ENCODE results near the gene INTS14. TPM values are rescaled to one million over a fixed set of nuclear protein-coding genes. Genes with fewer than 3 reads are reported as not detected.
"Not testable (repeated sequence)": the region's sequence is repeated elsewhere in the genome, so short reads cannot be mapped to it uniquely, and the experiment has no call there.

The INTS14 gene
- polyA plus RNA-seq, 1 donor, result 23.8 TPM

DNA sequence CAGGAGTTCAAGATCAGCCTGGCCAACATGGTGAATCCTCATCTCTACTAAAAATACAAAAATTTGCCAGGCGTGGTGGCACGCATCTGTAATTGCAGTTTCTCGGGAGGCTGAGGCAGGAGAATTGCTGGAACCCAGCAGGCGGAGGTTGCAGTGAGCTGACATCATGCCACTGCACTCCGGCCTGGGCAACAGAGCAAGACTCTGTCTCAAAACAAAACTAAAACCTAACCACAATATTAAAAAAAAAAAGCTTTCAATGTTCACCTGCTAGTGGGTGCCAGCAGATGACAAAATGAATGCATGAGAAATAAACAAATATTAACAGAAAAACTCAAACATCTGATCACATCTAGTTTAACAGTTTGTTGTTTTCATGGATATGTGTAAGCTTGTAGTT is 19.8 kb upstream of the INTS14 start:
- DNase-seq, result no peak

DNA sequence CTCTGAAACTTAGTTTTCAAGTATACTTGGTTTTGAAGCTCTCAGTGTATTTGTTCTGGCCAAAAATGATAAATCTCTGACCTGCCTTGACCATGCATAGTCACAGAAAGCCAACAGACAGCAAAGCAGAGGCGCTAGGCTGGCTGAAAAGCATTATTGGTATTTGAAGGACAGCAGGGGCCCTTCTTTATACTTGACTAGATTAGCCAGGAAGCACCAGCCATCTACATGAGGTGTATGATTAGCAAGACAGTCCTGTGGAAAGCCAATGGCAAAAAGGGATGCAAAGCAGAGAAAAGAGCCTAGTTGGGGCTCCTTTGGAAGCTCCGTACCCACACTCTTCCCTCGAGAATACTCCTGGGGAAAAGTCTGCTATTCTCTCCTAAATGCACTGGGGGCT is 18.6 kb upstream of the INTS14 start:
- no peak for DNase-seq

DNA sequence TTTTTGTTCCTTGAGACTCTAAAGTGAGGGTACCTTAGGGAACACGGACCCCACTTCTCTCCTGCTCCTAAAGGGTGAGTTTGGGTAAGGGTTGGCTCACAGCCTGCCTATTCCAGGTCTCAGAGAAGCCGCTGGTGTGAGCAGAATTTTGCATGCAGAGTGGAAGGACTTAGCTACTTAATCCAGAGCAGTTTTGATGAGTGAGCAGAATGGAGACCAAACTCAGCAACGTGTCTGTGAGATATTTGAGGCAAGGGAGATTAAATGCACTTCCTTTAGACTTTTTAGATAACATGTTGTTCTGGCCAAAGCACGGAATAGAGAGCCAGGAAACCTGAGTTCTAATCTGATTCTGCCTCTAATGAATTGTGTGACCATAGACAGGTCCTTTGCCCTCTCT is 15.9 kb upstream of the INTS14 start:
- no peak for DNase-seq

DNA sequence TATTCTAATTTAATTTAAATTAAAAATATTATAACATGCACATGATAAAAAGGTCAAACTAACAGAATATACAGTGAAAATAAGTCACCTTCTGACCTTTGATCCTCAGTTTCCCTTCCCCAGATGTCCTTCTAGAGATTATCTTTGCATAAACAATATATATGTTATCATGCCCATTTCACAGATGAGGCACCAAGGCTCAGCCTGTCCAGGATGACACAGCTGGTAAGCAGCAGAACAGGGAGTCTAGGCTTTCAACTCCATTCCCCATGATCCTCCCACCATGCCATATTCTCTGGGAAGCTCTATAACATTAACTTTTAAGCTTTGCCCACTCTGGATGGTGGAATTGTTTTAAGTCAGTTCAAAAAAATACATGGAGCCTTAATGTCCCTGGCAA is 12.2 kb upstream of the INTS14 start:
- no peak for DNase-seq

DNA sequence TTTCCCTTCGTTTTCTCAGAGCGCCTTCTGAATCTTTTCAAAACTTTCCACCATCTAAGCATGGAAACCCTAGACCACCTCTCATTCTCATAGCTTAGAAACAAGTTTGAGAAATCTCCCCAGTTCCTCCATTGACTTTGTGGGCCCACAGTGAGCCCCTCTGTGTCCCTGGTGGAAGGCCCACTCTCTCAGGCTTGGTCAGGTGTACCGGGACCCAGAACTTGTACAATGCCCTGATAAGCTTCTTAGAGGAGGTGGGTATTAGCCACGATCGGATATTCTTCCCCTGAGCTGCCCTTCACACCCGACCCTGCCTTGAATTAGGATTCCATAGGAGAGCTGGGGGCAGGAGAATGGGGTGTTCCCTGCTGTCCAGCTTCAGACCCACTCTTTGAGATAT is 10.7 kb upstream of the INTS14 start, which contains the start of gene SLC24A1:
Gene SLC24A1, plus strand, starts transcription at position 301 of the 400 bp plus-strand sequence. CDS start 2,143 bp downstream, outside the sequence.
- DNase-seq, result no peak

DNA sequence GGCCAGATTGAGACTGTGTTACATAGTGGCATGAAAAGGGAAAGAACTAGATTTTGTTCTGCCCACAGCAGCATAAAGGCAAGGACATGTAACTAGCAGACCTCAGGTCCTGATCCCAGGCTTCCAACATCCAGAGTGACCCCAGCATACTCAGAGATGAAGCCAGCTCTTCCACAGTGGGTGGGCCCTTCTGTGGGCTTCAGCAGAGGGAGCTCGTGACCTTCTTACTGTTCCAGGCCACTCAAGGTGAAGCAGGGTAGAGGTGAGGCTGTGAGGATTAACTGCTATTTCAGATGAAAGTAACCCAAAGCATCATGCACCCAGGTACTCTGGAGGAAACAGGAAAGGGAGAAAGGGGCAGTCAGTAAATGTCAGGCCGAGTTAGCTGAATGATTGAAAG is 9.9 kb upstream of the INTS14 start:
- no peak for DNase-seq

DNA sequence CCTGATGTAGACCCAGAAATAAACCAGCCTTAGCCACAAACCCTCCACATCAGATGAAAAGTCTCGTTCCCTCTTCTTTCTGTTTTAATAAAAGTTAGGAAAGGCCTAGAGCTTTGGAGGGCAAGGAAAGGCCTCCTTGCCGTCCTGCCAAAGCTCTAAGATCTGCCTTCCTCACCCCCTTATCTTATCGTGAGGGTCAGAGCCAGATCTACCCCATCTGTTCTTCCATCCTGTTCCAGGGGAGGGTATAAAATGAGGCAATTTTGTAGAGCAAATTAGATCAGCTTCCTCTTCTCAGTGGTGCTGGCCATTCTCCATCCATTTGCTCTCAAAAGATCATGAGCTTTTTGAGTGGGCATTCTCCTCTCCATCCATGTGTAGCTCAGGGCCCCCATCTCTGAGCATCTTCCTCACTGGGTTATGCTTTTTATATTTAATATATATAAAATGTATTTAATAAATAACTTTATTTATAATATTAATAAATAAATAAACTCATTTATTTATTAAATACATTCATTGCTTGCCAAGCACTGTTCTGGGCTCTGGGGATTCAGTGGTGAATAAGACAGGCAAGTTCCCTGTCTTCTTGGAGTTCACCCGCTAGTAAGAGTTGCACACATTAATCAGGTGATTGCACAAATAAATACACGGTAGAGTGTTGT is 8.8 kb upstream of the INTS14 start:
- no peak for DNase-seq

DNA sequence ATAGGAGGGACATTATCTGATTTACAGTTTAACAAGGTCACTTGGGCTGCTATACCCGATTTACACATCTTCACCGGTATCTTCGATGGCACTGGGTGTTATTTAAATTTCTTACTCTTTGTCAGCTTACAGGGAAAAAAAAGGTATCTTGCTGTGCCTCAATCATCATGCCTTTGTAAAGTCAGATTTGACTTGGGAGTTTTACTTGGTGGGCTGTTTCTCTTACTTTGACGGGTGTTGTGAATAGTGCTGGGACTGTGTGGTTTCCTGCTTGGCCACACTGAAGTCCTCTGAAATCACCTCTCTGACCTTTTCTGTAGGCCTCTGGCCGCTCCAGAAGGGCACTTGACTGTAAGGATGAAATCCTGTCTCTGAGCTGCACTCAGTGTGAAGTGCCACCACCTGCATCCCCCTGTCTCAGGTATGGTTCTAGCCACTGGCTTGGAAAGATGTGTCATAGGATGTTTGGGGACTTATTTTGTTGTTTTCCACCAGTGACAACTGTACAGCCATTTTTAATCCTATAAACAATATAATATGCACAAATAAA is 7.7 kb upstream of the INTS14 start:
- DNase-seq, result no peak

DNA sequence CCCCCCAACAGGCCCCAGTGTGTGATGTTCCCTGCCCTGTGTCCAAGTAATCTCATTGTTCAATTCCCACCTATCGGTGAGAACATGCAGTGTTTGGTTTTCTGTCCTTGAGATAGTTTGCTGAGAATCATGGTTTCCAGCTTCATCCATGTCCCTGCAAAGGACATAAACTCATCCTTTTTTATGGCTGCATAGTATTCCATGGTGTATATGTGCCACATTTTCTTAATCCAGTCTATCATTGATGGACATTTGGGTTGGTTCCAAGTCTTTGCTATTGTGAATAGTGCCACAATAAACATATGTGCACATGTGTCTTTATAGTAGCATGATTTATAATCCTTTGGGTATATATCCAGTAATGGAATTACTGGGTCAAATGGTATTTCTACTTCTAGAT is 5.0 kb upstream of the INTS14 start:
- DNase-seq, result not testable (repeated sequence)

DNA sequence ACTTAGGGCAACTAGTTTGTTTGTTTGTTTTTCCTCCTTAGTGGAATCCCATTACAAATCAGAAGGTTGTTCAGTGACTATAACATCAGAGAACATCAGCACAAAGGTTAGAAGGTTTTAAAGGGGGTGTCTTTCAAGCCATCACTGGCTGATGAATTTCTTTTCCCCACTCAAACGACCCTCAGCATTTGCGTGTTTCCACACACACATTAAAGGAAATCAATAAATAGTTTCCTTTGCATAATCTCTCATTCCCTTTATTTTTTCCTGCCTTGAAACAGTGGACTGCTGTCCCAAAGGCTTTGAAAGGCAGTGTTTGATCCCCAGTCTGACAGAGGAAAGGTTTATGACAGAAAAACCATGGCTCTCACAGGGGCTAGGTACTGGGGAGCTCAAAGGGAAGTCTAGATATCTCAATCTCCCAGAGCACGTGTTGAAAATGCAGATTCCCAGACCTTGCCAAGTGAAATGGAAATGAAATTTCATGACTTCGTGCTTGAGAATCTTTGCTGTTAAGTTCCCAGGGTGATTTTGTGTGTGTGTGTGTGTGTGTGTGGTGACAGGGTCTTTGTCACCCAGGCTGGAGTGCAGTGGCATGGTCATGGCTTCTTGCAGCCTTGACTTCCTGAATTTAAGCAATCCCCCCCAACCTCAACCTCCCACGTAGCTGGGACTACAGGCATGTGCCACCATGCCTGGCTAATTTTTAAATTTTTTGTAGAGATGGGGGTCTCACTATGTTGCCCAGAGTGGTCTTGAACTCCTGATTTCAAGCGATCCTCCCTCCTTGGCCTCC is 2.2 kb upstream of the INTS14 start:
- DNase-seq, result no peak

DNA sequence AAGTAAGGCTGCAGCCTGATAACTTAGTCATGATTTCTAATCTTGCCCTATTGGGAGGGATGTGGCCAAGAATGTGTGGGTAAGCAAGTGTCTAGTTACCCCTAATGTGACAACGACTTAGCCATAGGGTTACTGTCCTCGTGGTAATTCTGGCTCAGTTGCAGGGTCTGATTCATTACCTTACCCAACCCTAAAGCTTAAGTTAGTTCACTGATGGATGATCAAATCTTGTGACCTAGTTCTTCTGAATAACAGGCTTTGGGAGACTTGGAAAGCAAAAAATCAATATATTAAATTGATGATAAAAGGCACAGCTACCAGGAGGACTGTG is 1.6 kb upstream of the INTS14 start:
- no peak for DNase-seq

DNA sequence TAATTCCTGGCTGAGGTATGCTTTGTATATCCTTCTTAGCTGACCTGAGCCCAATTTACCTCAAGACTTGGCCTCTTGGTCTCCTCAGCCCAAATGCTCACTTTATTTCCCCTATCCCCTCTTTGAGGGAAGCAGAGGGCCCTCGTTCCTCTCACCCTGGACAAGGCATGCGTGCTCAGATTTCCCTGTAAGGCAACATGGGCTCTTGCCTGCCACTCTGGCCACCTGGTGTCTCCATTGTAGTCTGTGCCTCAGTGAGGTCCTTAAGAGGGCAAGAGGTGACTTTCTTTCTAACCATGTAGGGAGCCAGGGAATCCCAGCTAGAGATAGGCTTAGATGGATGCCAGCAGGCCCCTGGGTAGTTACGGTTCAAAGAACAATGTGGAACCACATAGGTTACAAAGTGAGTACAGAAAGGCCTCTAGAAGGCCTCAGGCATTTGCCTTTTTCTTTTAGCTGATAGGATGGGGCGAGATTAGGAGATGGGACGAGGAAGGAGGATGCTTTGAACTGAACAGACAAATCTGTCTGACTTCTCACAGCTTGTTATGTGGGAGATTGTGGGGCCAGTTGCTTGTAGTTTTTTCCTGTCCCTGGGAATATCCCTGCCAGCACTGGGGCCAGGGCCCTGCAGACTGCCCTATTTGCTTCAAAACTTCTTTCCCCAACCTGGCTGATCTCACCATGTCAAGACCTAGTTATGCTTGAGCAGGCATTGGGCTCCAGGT is 1.1 kb upstream of the INTS14 start:
- DNase-seq, result no peak

DNA sequence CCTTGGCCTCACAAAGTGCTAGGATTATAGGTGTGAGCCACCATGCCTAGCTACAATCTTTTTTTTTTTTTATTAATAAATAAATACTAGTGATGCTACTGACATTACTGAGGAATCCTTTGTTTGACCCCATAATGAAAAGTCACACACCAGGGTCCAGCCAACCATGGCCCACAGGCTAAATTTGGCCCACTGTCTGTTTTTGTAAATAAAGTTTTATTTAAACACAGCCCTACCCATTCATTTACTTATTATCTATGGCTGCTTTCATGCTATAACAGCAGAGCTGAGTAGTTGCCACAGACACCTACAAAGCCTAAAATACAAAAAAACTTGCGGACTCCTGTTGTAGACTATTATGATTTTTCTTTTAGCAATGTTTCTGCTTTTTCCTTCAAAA is 7.4 kb downstream of the INTS14 start:
- no peak for DNase-seq

DNA sequence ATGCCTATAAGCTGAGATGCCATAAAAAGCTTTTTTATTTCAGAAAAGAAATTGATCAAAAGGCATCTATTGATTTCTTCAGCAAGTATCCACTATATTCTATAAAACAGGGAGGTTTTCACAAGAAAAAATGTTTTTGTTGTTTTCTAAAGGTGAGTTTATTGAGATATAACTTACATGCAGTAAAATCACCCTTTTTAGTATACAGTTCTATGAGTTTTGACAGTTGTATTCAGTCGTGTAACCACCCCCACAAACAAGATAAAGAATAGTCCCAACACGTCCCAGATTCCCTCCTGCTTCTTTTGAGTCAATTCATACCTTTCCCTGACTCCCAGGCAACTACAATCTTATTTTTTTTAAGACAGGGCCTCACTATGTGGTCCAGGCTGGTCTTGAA is 7.8 kb downstream of the INTS14 start:
- DNase-seq, result no peak

DNA sequence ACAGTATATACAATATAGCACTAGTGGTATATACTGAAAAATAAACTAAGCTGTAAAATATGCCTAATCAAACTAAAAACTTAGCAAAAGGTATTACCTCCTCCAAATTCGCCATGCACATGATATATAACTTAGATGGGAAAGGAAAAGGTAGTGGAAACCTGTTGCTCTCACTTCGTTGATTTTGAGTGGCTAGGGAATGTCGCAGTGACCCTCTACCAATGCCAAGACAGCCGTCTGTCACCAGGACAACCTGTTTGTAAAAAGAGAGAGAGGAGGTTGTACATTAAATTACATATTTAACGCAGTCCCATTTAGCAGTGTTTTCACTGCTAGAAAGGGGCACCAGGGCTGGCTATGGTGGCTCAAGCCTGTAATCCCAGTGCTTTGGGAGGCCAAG is 11.3 kb downstream of the INTS14 start:
- no peak for DNase-seq

DNA sequence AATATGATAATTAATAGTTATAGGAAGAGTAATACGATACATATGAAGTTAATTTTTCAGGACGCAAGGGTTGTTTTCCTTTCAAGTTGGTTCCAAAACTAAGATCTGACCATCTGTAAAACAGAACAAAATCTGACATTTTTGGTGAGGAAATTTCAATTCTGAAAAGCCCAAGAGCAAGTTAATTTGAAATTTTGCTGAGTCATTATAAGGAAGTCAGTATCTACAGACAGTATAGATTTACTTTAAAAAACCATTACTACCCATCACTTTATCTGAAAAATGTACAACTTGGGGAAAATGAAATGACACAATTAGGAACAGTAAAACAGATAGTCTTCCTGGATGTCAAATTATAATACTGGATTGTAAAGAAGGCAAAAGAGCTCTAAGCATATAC is 12.5 kb downstream of the INTS14 start:
- no peak for DNase-seq

DNA sequence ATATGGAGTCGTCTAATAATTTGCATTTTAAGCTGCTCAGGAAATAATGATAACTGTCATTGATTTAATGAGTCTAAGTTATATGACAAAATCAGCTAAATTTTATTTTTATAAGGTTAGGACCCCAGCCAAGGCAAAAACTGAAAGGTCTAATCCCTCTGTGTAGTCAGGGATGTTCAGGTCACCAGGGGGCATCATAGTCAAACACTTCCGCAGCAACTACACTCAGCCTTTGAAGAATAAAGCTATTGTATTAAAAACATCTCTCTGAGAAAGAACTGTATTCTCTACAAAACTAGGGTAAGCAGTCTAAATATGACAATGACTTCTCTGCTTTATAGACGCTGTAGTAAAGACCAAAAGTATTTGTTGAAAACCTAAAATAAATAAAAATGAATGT is 15.0 kb downstream of the INTS14 start:
- no peak for DNase-seq

DNA sequence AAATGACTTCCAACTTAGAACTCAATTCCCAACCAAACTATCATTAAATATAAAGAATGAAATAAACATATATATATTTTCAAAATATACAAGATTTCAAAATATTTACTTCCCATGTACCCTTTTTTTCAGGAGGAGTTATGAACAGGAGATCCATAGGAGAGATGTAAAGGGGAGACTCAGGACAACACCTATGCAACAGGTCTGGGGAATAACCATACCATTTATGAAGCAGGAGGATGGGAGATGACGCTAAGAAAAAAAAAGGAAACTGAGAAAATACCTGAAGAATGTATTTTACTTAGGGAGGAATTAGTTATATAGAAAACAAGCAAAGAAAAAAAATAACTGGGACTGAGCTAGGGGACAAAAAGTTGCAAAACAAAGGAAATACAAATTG is 23.8 kb downstream of the INTS14 start:
- DNase-seq, result no peak

DNA sequence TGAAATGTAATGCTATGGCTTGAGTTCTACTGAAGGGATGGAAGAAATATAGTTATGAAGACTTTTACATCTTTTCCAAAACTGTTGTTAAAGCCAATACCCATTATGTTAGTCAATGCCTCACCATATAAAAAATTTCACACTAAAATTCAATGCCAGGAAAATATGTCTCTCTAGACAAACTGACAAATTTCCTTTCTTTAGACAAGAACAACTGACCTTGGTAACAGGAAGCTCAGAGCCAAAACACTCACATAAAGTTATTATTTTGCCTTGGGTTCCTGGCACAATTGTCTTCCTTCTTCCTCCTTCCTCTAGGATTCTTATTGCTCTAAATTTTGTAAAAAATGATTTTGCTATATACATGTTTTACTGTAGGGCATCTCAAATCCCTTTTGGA is 26.7 kb downstream of the INTS14 start:
- no peak for DNase-seq

DNA sequence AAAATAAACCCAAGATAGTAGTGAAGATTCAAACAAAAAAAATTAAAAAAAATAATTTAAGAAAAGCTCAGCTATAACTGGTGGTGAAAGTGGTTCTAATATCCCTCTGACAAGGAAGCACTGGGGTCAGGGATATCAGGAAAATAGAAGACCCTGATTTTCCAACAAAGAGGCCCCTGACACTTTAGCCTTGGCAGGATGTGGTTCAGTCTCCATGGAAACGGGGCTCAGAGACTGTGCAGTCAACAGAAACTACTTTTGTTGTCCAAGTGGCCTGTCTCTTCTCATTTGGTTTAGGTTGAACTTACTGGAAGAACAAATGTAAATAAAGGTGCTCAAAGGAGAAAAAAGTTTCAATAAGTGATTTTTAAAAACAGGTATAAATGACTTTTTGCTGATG is 27.2 kb downstream of the INTS14 start:
- no peak for DNase-seq

DNA sequence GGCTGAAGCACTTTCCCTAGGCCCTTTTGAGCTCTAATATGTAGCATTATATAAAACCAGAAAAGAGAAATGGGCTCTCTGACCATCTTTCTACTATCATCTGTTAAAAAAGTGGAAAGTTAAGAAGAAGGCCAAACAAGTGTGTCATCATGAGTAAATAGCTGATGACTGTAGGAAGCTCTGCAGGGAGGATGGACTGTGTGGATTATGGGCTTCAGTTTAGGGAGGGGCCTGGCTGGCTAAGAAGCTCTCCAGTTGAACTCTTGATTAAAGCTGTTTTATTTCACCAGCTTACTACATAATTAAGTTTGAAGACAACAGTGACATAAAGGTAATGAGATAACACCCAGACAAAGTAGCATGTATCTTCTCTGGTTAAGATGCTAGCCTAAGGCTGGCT is 30.6 kb downstream of the INTS14 start:
- no peak for DNase-seq

DNA sequence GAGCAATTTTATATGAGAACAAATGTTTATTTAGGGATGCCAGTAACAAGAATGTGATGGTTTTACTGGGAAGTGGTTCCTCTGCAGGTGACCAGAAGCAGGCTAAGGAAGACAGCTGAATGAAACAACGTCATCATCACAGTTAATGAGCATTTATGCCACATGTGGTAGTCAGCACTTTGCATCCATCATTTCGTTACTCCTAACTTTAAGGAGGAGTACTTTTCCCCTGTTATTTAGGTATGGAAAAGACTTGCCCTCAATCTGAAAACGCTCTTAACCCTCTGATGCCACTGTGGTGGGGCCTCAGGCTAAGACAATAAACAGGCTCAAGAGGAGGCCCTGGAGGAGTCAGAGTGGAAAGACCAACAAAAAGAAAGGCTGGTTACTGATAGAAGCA is 31.2 kb downstream of the INTS14 start:
- no peak for DNase-seq

DNA sequence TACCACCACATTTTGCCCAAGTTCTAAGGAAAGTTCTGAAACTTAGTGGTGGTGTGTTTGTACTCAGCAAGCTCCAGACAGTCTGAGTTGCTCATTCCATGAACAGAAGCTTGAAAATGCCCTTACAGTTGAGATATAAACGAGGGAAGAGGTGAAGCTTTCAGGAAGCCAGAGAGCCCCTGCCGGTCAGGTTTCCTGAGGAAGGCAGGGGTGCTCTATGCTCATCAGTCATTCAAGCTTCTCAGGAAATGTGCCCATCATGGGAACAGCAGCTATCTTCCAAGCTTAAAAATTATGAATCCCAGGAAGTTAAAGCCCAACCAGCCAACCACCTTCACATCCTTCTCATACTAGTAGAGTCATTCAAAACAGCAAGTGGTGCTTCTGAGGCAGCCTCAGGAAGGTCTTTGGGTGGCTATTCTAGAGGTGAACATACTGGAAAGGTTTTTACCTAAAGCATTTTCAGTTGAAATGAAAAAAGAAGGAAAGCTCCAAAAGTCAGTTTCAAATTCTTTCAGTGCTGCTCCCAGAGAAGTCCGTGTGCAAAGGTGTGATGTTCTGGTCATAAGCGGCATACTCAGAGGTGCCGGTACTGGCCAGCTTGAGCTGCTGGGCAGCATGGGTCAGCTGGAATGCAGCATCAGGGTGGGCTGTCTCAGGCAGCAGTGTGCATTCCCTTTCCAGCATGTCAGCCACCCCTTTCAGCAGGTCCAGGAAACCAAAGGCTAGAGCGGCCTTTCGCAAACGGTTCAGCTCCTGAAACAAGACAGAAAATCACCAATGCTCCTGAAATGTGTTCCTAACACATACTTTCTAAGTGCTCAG is 31.8 kb downstream of the INTS14 start:
- DNase-seq, result no peak

Measured in hindlimb muscle (tissue), 1 donor.